ENCODE data around the gene SH3RF3.

Gene SH3RF3

DNA sequence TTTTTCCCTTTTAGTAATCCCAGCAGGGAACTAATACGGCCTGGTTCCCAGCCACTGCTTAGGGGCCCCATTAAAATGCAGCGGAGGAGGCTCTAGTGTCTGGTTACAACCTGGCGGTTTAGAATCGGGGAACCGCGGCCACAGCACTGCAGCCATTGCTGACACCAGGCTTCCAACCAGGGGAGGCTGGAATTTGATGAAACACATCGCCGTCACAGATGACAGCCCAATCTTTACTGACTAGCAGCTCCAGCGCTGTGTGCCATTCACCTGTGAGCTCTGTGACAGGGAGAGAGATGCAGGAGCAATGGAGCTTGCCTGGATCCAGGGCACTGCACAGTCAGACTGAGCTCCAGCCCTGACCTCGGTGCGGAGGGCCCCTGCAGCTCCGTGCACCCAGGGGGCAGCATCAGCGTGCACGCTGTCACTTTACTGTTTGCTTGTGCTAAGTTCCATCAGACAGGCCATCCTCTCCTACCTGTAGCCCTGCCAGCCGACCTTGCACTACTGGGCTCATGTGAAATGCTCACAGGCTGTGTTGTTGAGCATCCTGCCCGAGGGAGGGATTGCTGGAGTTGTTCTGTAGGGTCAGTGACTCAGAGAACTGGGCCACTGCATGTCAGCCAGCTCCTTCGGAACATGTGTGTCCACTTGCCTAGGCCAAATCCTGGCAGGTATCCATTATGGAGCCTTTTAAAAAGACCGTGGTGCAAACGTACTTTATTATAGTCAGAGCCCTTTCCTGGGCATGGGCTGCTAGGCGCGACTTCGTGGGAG, 281.2 kb downstream of the SH3RF3 start:
- DNase-seq (ENCODE audit: extremely low spot score, insufficient read length, low read depth) (no peak), FAIRE-seq (no peak)

DNA sequence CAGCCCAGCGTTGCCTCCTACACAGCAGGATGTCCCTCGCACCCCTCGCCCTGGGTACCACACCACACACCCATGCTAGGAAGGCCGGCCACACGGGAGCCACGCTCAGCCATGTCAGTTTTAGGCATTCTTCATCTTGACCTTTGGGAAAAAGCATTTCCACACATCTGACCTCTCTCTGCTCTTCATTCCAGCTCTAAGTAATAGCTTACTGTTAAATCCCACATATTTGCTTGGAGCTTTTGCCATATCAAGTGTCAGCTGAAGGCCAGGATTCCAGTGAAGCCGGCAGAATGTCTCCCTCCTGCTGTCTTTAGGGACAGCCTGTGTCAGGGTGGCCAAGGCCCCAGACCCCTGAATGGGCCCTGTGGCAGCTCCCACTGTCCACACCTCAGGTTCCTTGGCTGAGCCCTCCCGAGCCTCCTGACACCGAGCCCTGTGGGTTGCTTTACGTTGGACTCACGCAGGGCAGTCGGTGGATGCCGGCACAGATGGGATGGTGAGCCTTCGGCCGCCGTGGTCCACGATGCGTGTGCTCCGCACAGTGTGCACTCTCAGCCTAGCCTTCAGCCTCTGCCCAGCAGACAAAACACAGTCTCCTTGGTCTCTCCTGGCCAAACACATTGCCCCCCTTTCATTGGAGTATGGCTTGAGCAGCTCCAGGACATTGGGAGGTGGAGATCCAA, 282.8 kb downstream of the SH3RF3 start:
- FAIRE-seq = no peak

DNA sequence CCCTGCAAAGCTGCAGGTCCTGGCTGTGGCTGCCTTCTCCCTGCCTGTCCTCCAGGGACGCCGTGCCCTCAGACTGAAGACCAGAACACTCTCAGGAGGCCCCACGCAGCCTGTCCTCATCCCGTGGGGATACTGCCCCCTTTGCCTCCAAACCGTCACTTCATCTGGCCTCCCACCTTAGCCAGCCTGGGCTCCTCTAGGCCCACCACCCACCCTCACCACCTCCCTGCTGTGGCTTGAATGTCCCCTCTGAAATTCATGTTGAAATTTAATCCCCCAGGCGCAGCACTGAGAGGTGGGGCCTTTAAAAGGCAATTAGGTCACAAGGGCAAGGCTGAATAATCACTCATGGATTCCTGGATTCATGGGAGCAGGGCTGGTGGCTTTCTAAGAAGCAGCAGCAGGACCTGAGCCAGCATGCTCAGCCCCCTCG, 286.6 kb downstream of the SH3RF3 start:
- FAIRE-seq (no peak), DNase-seq (ENCODE audit: extremely low spot score, insufficient read length, low read depth) (no peak)

More for the DNA sequence above, 282.8 kb downstream of the SH3RF3 start:
- no peak for DNase-seq (ENCODE audit: extremely low spot score, insufficient read length, low read depth)

DNA sequence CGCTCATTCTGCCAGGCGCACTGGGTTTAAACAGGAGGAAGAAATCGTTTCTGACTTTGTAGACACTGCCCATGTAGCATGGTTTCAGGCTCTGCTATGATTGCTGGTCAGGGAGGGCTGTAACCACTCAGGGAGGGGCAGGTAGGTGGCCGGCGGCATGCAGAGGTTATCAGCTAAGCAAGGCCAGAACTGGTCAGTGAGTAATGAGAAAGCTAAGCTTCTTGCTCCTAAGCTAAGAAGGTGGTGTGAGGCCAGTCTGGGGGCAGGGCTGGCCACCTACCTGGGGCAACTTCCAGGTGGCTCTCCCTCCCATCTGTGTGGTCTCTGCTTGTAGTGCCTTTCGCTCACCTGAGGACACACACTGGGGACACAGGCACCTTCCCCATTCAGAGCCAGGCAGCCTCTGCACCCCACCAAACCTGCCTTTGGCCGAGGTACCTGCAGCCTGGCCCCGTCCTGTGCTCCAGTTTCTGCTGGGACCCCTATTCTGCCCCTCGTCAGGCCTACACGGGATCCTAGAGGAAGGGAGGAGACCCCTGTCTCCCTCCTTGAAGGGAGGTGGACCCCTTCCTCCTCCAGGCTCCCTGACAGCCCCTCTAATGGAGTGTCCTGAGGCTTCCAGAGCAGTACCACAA, 288.8 kb downstream of the SH3RF3 start:
- no peak for DNase-seq (ENCODE audit: extremely low spot score, insufficient read length, low read depth)
- FAIRE-seq = no peak

DNA sequence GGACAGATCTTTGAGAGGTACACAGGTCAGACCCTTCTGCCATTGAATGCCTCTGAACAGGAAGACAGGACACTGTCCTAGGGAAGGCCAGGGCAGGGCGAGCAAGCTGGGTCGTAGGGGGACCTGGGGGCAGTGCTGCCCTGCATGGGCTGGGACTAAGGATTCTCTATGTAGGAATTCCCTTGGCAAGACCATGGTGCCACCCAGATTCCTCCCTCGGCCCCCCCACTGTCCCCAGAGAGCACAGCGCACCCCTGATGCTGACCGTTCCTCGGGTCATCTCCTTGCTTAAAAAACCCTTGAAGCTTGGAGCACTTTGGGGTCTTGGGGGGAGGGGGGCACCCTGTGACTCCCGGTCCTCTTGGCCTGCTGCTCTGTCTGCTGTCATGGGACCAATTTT, 289.7 kb downstream of the SH3RF3 start:
- FAIRE-seq (no peak), DNase-seq (ENCODE audit: extremely low spot score, insufficient read length, low read depth) (no peak)

DNA sequence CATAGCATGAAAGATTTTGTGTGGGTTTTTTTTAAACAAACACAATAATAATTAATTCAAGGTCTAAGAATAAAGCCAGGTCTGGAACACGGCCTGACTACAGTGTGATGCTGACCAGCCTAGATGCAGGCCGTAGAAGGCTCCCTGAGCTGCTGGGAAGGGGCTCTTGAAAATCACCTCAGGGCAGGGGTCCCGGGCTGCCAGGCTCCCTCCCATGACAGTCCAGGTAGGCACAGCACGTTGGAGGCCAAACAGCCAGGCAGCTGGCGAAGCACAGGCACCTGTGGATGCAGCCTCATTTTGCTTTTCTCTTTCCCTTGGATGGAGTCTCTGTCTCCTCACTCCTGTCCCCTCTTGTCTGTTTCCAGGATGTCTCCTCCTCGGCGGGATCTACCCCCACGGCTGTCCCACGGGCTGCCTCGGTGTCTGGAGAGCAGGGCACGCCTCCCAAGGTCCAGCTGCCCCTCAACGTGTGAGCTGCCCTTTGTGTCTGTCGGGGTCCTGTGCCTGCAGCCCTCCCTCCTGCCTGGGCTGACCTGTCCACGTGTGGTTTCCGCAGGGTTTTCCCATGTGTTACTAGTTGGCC, 290.3 kb downstream of the SH3RF3 start:
- FAIRE-seq = no peak
- DNase-seq (ENCODE audit: extremely low spot score, insufficient read length, low read depth) = no peak

DNA sequence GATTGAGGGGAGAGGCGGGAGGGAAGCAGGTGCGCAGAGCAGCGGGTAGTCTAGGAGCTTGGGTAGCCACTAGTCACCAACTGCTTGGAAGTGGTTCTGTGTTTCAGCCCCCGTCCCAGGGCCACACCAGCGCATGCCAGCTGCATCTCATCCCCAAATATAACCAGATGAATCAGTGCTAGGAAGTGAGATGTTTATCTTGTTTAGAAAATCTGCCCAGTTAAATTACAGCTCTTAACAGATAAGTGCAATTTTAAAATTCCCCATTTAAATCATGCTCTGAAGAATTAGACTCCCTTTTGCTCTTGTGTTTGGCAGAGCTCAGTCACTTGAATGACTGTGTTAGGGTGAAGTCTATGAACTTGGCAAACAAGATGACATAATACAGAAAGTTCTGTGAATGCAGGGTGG, 291.0 kb downstream of the SH3RF3 start:
- DNase-seq (ENCODE audit: extremely low spot score, insufficient read length, low read depth) = no peak

DNA sequence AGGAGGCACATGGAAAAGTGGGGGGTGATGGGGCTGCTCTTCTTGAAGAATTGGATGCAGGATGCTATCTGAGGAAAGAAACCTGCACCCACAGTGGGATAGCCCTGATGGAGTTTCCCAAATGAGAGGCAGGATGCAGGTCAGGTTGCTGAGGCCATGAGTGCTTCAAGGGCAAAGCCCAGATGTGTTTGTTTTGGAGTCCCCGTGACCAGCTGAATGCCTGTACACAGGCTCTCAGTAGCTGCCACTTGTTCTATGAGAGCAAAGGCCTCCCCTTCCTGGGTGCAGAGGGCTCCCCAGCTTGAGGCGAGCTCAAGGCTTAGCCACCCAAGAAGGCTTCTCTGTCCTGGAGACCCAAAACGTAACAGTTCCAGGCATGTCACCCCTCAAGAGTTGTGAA, 292.1 kb downstream of the SH3RF3 start:
- FAIRE-seq (no peak), DNase-seq (ENCODE audit: extremely low spot score, insufficient read length, low read depth) (no peak)

More for the DNA sequence above, 291.0 kb downstream of the SH3RF3 start:
- no peak for FAIRE-seq

DNA sequence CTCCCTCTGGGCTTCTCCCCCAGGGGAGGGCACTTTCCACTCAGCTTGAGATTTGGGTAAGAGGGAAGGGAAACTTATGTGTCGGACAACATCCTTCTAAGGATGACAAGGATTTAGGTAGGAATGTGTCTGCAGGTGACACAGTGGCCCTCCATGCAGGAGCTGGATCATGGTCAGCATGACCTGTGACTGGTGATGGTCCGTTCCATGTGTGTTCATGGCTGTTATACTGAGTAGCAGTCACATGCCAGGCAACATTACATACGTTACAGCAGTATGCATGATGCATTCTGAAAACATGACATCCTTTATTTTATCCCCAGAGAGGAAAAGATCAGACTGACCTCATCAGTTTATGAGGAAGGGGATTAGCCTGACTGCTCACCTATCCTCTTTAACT, 292.6 kb downstream of the SH3RF3 start:
- DNase-seq (ENCODE audit: extremely low spot score, insufficient read length, low read depth) (no peak), FAIRE-seq (no peak)

DNA sequence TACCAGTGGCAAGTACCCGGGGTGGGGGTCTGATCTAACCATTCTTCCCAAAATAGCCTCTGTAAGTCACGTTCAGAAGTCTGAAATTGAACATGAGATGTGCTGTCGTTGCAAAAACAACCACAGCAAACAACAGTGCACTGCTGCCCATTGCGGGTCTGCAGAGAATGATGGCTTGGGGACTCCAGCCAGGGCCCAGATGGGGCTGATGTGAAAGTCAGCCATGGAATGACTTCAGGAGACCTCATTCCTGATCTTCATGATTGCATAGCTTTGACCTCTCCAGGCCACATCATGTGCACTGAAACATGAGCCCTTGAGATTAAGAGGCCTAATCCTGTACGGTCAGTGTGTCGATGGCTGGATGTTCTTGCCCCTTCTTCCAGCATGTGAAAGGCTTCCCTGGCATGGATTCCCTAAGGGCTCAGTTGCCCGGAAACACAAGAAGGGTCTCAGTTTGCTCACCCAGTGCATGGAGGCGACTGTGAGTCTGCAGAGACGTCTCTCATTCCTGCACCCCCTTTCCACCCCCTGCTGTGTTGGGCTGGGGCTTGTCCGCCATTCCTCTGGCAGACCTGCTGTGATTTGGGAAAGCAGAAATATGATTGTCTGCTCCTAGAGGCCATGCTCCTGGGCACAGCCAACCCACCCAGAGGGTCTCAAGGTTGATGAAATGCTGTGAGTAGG, 293.2 kb downstream of the SH3RF3 start:
- DNase-seq (ENCODE audit: extremely low spot score, insufficient read length, low read depth) (no peak), FAIRE-seq (no peak)

DNA sequence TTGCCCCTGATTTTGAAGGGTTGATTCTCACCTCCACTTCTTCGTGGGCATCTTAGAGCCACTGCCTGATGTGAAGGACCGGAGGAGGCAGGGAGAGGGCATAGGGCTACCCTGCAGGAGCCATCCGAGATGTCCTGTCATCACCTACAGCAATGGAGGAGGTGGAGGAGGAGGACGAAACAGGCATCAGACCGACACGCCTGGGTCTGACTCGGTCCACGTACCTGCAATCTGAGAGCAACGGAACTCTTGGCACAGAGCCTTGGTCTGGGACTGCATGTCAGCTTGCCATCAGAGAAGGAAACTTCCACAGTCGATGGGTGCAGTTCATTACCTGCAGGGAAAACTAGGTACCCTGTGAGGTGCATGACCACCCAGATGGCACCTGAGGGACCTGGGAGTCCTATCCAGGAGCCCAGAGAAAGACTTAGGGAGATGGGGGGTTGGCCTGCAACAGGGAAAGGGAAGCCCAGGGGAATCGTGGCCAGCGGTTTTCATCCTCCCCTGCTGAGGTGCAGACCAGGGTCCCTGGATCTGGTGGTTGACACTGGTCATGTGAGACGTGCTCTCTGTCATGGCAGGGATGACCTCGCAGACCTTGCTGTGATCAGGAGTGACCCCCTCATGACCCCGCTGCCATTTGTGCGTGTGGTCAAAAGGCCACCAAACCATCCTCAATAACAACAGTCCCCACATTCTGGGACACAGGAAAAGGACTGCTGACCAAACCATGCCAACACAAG, 293.9 kb downstream of the SH3RF3 start:
- FAIRE-seq = no peak
- no peak for DNase-seq (ENCODE audit: extremely low spot score, insufficient read length, low read depth)

DNA sequence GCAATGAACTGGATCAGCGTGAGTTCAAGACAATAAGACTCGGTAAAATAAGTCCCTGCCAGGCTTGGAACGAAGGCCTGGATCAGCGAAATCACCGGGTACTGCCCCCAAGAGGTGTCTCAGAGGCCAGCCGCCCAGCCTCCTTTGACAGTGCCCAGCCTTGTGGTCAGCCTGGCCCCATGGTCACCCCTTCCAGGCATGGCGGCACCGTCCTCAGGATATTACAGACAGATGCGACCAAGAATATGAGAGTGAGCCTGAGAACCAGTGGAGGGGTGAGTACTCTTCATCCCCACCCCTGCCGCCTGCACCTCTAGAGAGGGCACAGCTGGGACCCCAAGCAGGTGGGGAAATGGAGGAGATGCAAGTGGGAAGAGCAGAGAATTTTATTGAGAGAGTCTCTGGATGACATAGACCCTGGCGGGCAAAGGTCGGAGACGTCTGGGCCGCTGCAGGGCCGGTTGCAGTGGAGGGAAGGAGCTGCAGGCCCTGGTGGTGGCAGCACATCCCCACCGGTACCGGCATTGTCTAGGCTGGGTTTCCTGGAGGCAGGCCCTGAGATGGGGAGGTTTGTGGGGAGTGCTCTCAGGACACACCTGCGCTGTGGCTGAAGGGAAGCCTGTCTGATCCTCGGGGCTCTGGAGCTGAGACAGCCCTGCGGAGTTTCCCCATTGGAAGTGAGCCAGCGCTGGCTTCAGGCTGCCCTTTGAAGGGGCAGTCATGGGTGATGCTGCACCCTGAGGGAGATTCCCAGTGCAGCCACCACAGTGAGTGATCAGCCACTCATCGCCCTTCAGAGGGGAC, 294.8 kb downstream of the SH3RF3 start:
- DNase-seq (ENCODE audit: extremely low spot score, insufficient read length, low read depth) = no peak
- FAIRE-seq = no peak

DNA sequence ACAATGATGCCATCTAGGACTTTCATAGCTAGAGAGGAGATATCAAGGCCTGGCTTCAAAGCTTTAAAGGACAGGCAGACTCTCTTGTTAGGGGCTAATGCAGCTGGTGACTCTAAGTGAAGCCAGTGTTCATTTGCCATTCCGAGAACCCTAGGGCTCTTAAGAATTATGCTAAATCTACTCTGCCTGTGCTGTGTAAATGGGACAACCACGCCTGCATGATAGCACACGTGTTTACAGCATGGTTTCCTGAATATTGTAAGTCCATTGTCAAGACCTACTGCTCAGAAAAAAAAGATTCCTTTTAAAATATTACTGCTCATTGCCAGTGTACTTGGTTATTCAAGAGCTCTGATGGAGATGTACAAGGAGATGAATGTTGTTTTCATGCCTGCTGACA, 296.4 kb downstream of the SH3RF3 start:
- DNase-seq (ENCODE audit: extremely low spot score, insufficient read length, low read depth) (no peak), FAIRE-seq (no peak)

DNA sequence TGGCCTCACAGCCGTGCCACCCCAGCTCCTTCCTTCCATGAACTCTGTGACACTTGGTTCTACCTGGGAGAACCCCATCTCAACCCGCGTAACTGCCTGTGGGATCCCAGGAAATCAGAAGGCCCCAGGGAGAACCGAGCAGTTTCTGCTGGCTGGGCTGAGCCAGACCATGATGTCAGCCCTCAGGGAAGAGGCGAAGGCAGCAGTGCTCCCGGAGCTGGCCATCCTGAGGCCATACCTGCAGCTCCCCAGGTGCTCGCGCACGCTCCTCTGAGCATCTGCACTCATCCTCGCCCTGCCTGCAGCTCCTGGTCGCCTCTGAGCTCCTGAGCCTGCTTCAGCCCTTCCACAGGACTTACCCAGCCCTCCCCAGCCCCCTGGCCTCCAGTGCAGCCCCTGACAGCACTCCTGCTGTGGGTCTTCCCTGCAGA, 298.7 kb downstream of the SH3RF3 start:
- no peak for DNase-seq (ENCODE audit: extremely low spot score, insufficient read length, low read depth)
- no peak for FAIRE-seq

DNA sequence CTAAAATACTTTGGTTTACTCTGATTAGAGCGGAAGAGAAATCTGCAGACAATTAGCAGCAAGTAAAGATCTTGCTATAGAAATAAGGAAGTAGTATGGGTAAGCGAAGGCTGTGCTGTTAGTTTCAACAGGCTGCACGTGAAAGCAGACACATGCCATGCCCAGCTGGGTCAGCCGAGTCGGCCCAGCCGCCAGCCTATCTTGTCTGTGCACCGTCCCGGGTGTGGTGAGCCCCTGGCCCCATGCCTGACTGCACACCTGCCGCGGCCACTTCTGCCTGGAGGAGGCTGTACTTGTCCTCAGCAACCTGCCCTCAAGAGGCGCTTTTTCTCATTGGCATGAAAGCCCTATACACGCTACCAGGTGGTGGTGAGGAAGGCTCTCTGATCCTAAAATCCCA, 299.3 kb downstream of the SH3RF3 start:
- FAIRE-seq (no peak), DNase-seq (ENCODE audit: extremely low spot score, insufficient read length, low read depth) (no peak)

DNA sequence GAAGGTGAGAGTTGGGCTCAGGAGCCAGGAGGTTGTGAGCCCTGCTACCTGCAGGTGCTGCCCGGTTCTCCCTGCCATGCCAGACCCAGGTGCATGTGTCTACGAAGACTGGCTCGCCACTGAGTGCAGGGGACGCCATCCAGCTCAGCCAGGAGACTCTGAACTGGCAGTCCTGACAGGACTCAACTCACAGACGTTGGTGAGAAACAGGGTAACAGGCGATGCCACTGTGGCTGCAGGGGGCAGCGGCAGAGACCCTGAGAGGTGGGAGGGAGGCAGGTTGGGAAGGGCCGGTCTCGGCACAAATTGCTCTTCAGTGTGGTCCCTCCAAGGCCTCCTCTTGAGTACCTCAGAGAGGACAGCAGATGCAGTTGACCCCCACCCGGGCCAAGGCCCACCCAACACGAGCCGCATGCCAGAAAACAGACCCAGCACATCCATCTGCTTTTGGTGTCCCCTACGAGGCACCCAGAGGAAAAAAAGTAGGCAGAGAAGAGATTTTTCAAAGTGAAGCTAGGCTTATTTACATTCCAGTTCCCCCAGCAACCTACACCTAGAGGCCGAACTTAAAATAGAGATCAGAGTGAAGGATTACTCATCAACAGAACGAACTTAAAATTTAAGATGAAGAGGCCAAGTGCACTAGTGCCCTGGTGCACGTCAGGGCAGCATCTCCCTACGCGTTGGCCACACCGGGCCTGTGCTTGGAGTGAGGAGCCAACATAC, 300.0 kb downstream of the SH3RF3 start:
- no peak for DNase-seq (ENCODE audit: extremely low spot score, insufficient read length, low read depth)
- no peak for FAIRE-seq

DNA sequence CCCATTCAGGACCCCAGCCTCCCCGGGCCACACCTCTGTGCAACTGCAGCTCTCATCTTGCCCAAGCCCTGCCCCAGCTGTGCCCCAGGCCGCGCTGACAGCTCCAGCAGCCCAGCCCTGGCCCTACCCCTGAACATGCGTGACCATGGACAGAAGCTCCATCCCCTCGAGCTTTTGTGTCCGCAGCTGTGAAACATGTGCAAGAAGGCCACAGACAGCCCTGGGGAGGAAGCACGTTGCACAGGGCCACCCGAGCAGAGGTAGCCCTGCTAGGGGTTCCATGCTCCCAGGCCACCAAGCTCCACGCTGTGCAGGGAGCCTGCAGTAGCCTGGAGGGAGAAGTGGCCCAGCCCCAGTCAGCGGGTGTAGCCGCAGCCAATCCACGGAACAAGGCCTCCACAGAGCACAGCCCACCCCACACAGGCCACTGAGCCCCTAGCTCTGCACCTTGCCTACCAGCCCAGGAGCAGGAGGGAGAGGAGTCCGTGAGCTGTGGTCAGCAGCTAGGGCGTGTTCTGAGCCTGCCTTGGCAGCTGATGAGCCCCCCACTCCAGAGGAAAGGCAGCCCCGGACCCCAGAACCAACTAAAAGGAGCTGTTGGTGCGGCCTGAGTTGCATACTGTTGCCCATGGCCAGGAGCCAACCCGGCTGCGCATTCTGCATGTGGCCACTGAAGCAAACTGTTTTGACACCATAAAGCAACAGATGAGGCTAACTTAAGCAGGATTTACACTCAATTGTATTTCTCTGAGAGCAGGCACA, 300.7 kb downstream of the SH3RF3 start:
- FAIRE-seq = no peak

DNA sequence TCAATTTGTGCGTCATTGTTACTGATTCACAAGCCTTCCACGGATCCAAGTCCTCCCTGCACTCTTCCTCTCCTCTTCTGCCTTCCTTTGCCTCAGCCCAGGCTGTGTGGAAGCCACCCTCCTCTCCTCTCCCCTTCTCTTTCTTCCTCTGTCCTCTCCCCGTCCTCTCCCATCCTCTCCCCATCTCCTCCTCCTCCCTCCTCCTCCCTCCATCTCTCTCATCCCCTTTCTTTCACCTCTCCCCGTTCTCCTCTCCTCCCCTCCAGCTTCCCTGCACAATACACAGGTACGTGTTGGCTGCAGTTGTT, 301.3 kb downstream of the SH3RF3 start:
- FAIRE-seq = no peak
- DNase-seq (ENCODE audit: extremely low spot score, insufficient read length, low read depth) = no peak

More for the DNA sequence above, 300.7 kb downstream of the SH3RF3 start:
- DNase-seq (ENCODE audit: extremely low spot score, insufficient read length, low read depth) = no peak

Data from GM18507 (cell line).